ENCODE results near the gene ACTR3C. TPM values are rescaled to one million over a fixed set of nuclear protein-coding genes. Genes with fewer than 3 reads are reported as not detected.

Gene ACTR3C
- 4.1 and 7.5 TPM in 2 replicates for total RNA-seq (2016; rRNA removed; fragmentation: Illumina TruSeq; extraction: Trizol)
- 7.2 and 7.8 TPM in 2 replicates for total RNA-seq (2016; cell fraction: cytosol; rRNA removed; fragmentation: Illumina TruSeq; extraction: Trizol; ENCODE audit: low read depth)
- total RNA-seq (2016; cell fraction: insoluble cytoplasmic fraction; rRNA removed; fragmentation: Illumina TruSeq; extraction: Trizol) = 3.7 and 6.7 TPM in 2 replicates
- total RNA-seq (2016; cell fraction: membrane; rRNA removed; fragmentation: Illumina TruSeq; extraction: Trizol) = 4.8 and 5.6 TPM in 2 replicates
- total RNA-seq (2016; cell fraction: nucleus; rRNA removed; fragmentation: Illumina TruSeq; extraction: Trizol) = 17.1 and 19.7 TPM in 2 replicates
- 3.2 and 3.8 TPM in 2 replicates for polyA plus RNA-seq (2011; rRNA removed)
- 2.5 and 2.7 TPM in 2 replicates for polyA plus RNA-seq (2011; cell fraction: cytosol; rRNA removed)
- 4.0 and 4.3 TPM in 2 replicates for polyA plus RNA-seq (2011; cell fraction: nucleus; rRNA removed)
- polyA plus RNA-seq (2012) = 1.2 and 1.4 TPM in 2 replicates
- 0.95 and 2.7 TPM in 2 replicates for polyA plus RNA-seq (2016; cell fraction: cytosol; fragmentation: Illumina TruSeq; extraction: Trizol; ENCODE audit: low read depth)
- polyA plus RNA-seq (2016; cell fraction: insoluble cytoplasmic fraction; fragmentation: Illumina TruSeq; extraction: Trizol; ENCODE audit: low read depth) = 1.9 and 3.9 TPM in 2 replicates
- polyA plus RNA-seq (2016; cell fraction: membrane; fragmentation: Illumina TruSeq; extraction: Trizol; ENCODE audit: low read depth) = 1.4 and 1.6 TPM in 2 replicates
- 4.9 and 8.0 TPM in 2 replicates for polyA plus RNA-seq (2016; cell fraction: nucleus; fragmentation: Illumina TruSeq; extraction: Trizol; ENCODE audit: insufficient read depth, low read depth)
- 10.0 and 39.9 TPM in 2 replicates for polyA minus RNA-seq (2011; rRNA and poly(A)+ RNA removed; ENCODE audit: low replicate concordance)
- 2.6 and 3.3 TPM in 2 replicates for polyA minus RNA-seq (2011; cell fraction: cytosol; rRNA and poly(A)+ RNA removed)
- 44.3 and 59.4 TPM in 2 replicates for polyA minus RNA-seq (2011; cell fraction: nucleus; rRNA and poly(A)+ RNA removed)
- percentile 58 among the genes with signal in this experiment for Bru-seq, nascent RNA
- BruChase-seq, experiment 1, labeled RNA remaining after a 6-hour chase = percentile 64 among the genes with signal in this experiment
- percentile 71 among the genes with signal in this experiment for BruChase-seq, experiment 2, labeled RNA remaining after a 2-hour chase
- long read RNA-seq, experiment 1, partial matches to known transcripts = 1 of 3 reads
- long read RNA-seq, experiment 1, other reads (novel, unspliced or antisense) = 2 of 3 reads
- long read RNA-seq, experiment 2, full-length matches to known transcripts = 1 of 2 reads
- long read RNA-seq, experiment 2, partial matches to known transcripts = 0 of 2 reads
- long read RNA-seq, experiment 2, other reads (novel, unspliced or antisense) = 1 of 2 reads

GRCh38 chr7:150322833-150323681 is at the start of gene ACTR3C, which contains the start of gene LRRC61:
Gene ACTR3C (minus strand): TSS chr7:150323545. CDS start chr7:150295296, 28,249 bp downstream.
Gene LRRC61 (plus strand): TSS chr7:150323355. CDS start chr7:150336862, 13,507 bp downstream.
- peaks cover 10 to 30% of the 10 kb centered on the region in 2 experiments for H3K36me3 ChIP-seq (replicated peaks in 1 of 2; ENCODE audit: control insufficient read depth in 1 of 2, insufficient read depth in 2 of 2, low read length in 2 of 2)
- peaks cover 54% of the 10 kb centered on the region for H3K4me1 ChIP-seq (ENCODE audit: insufficient read depth, low read length)
- H3K27ac ChIP-seq (ENCODE audit: extremely low read length, insufficient read depth, low read length) = peak within 1 kb of the TSS; percentile 84
- ChIA-PET CTCF (ENCODE audit: low intra/inter-chr PET ratio, low total read pairs) (no interaction called here), POLR2A (interaction anchor here (0.7 to 5.4 kb wide), 13 partner anchors 9 to 82 kb away, joined by 3 to 41 read pairs (median 6); partner anchors contain the start of genes RARRES2 and REPIN1)
- no peaks in the 10 kb centered on the region for H3K9me3 ChIP-seq (ENCODE audit: low read length)
- no peaks in the 10 kb centered on the region; a peak in 1 of 5 replicates for H3K27me3 ChIP-seq (ENCODE audit: control insufficient read depth in 1 of 2, insufficient read depth in 2 of 2, low read length in 2 of 2)
- DNase-seq (ENCODE audit: low spot score) (peak; percentile 74), FAIRE-seq (peak; percentile 63), ATAC-seq (peak; percentile 82)
- H2AFZ ChIP-seq (ENCODE audit: low read length) = peak within 1 kb of the TSS; percentile 38
- H3K4me2 ChIP-seq (ENCODE audit: low read depth, low read length) = peak within 1 kb of the TSS; percentile 96
- BruUV-seq (replicated peaks) = no TSS peak
- 0% methylated on average over 22 of the region's 82 CpGs for WGBS (ENCODE audit: low lambda C conversion rate)
- peak within 1 kb of the TSS; percentile 74 to 81 (median 77) for H3K4me3 ChIP-seq (replicated peaks in 1 of 3; ENCODE audit: insufficient read depth in 1 of 3, low read depth in 2 of 3, low read length in 3 of 3)
- intact Hi-C loops (cut with micrococcal nuclease; ENCODE audit: unreplicated experiment) = loop anchor here (1.0 to 5.0 kb wide), 2 partner anchors 34 to 66 kb away; no protein-coding TSS in a partner anchor
- H3K9ac ChIP-seq (ENCODE audit: insufficient read depth, low read depth, low read length) = peak within 1 kb of the TSS; percentile 92
- in situ Hi-C loops (cut with HindIII; ENCODE audit: extremely low pct_ligation_motif_present, low pct_unique_long_range_greater_than_20kb) = no loop called here
- peaks cover 59% of the 10 kb centered on the region for H3K79me2 ChIP-seq (ENCODE audit: insufficient read depth, low read length)
- no peaks in the 10 kb centered on the region for H4K20me1 ChIP-seq (ENCODE audit: insufficient read depth, low read length)
- TF ChIP-seq MAFF (IDR thresholded peaks at IDR 0.05; ENCODE audit: low read depth, low read length) (no peak), ZKSCAN8 (CRISPR knock-in tag; IDR thresholded peaks at IDR 0.05; ENCODE audit: borderline replicate concordance) (no peak; the same call in 1 of the 2 replicates), THAP8 (CRISPR knock-in tag; IDR thresholded peaks at IDR 0.05; ENCODE audit: borderline replicate concordance) (no peak; the same call in 1 of the 2 replicates), SNAPC5 (CRISPR knock-in tag; IDR thresholded peaks at IDR 0.05; ENCODE audit: borderline replicate concordance) (no peak), U2AF1 (optimal IDR thresholded peaks at IDR 0.05; ENCODE audit: low read depth, low read length) (peak; percentile 50), ZNF44 (CRISPR knock-in tag; IDR thresholded peaks at IDR 0.05) (no peak), ZMYM2 (CRISPR knock-in tag; IDR thresholded peaks at IDR 0.05) (peak; percentile 32; the same call in 1 of the 2 replicates), MED1 (CRISPR knock-in tag; IDR thresholded peaks at IDR 0.05) (peak; percentile 83), ZBTB46 (CRISPR knock-in tag; IDR thresholded peaks at IDR 0.05; ENCODE audit: borderline replicate concordance) (no peak), RARA (CRISPR knock-in tag; IDR thresholded peaks at IDR 0.05) (peak; percentile 79), SNAPC2 (CRISPR knock-in tag; IDR thresholded peaks at IDR 0.05) (no peak; the same call in 1 of the 2 replicates), TBX2 (CRISPR knock-in tag; IDR thresholded peaks at IDR 0.05; ENCODE audit: borderline replicate concordance) (peak; percentile 77), FLYWCH1 (CRISPR knock-in tag; IDR thresholded peaks at IDR 0.05) (no peak; the same call in 1 of the 2 replicates), ZBTB1 (CRISPR knock-in tag; IDR thresholded peaks at IDR 0.05; ENCODE audit: borderline replicate concordance) (no peak), STAG1 (CRISPR knock-in tag; IDR thresholded peaks at IDR 0.05) (peak; percentile 47), HOXA3 (CRISPR knock-in tag; IDR thresholded peaks at IDR 0.05) (peak; percentile 90)

Data from HepG2 (cell line).